CD14-positive monocyte (primary cell): ENCODE data around the gene GAP43. TPM values are rescaled to one million over a fixed set of nuclear protein-coding genes. Genes with fewer than 3 reads are reported as not detected.

Experiments
- DNase-seq, 3 donors: peaks; one replicate each; pipeline ENCODE4 v3.0.0-alpha.2; 2011 to 2022
- H2AFZ ChIP-seq: 2 replicates; pipeline ENCODE4 v1.6.0; 2012; ENCODE audit warnings: mild to moderate bottlenecking, low read depth, low read length, inconsistent platforms; ENCODE audit not compliant: insufficient read depth, poor library complexity, severe bottlenecking
- H3K27ac ChIP-seq, 2 donors: 1 replicate in 1 of 2; 2 replicates in 1 of 2; pipeline ENCODE4 v1.5.1; 2012 to 2013; ENCODE audit warnings: low read length in 2 of 2, control low read depth in 1 of 2, inconsistent platforms in 1 of 2, low read depth in 1 of 2, mild to moderate bottlenecking in 1 of 2
- H3K27me3 ChIP-seq, 2 donors: one replicate each; pipeline versions ENCODE4 v1.6.0 to v1.6.1; 2011 to 2013; ENCODE audit warnings: low read length in 2 of 2; ENCODE audit not compliant: control insufficient read depth in 2 of 2, insufficient read depth in 2 of 2
- H3K36me3 ChIP-seq, 2 donors: replicated peaks in 1 of 2; 1 replicate in 1 of 2; 2 replicates in 1 of 2; pipeline versions ENCODE4 v1.5.1 to v1.6.1; 2012 to 2013; ENCODE audit warnings: low read length in 2 of 2, control low read depth in 1 of 2, inconsistent platforms in 1 of 2, mild to moderate bottlenecking in 1 of 2; ENCODE audit not compliant: insufficient read depth in 2 of 2, control insufficient read depth in 1 of 2
- H3K4me1 ChIP-seq, 2 donors: 1 replicate in 1 of 2; 2 replicates in 1 of 2; pipeline versions ENCODE4 v1.5.1 to v1.6.1; 2012 to 2013; ENCODE audit warnings: low read length in 2 of 2, control low read depth in 1 of 2, inconsistent platforms in 1 of 2, mild to moderate bottlenecking in 1 of 2, moderate library complexity in 1 of 2; ENCODE audit not compliant: insufficient read depth in 2 of 2, control insufficient read depth in 1 of 2
- H3K4me2 ChIP-seq: replicated peaks from 2 replicates; pipeline ENCODE3; 2012; ENCODE audit warnings: low read length, moderate library complexity, mild to moderate bottlenecking; ENCODE audit not compliant: poor library complexity, severe bottlenecking; ENCODE audit errors: extremely low read depth
- H3K4me3 ChIP-seq, 3 experiments: fragments of 200-600 bp in 1 of 3; sonication (generic) in 1 of 3; replicated peaks in 1 of 3; 1 replicate in 2 of 3; 2 replicates in 1 of 3; pipeline ENCODE4 v1.5.1; 2011 to 2013; ENCODE audit warnings: low read length in 3 of 3, mild to moderate bottlenecking in 3 of 3, control low read depth in 2 of 3, low read depth in 2 of 3, inconsistent platforms in 1 of 3, moderate library complexity in 1 of 3
- H3K79me2 ChIP-seq: 2 replicates; pipeline ENCODE4 v1.6.0; 2012; ENCODE audit warnings: mild to moderate bottlenecking, control low read depth, inconsistent platforms, low read length, moderate library complexity; ENCODE audit not compliant: insufficient read depth
- H3K9ac ChIP-seq: 2 replicates; pipeline ENCODE4 v1.6.0; 2017; ENCODE audit warnings: low read length, mild to moderate bottlenecking; ENCODE audit not compliant: insufficient read depth, poor library complexity, severe bottlenecking
- H3K9me3 ChIP-seq, 2 donors: replicated peaks in 1 of 2; 1 replicate in 1 of 2; 2 replicates in 1 of 2; pipeline versions ENCODE4 v1.5.1 to v1.6.1; 2012 to 2013; ENCODE audit warnings: low read length in 2 of 2, control low read depth in 1 of 2; ENCODE audit not compliant: control insufficient read depth in 1 of 2, insufficient read depth in 1 of 2
- H4K20me1 ChIP-seq: 2 replicates; pipeline ENCODE4 v1.6.0; 2012; ENCODE audit warnings: mild to moderate bottlenecking, low read length, control low read depth, moderate library complexity; ENCODE audit not compliant: insufficient read depth
- H3K27ac Mint-ChIP-seq, 7 donors: one replicate each; pipeline ENCODE4 v1.8.0; 2020; ENCODE audit warnings: mild to moderate bottlenecking in 7 of 7, mixed read lengths in 7 of 7, moderate library complexity in 6 of 7, inconsistent platforms in 2 of 7
- H3K27me3 Mint-ChIP-seq, 3 donors: one replicate each; pipeline ENCODE4 v1.8.0; 2021 to 2022; ENCODE audit warnings: low read depth in 3 of 3, mild to moderate bottlenecking in 3 of 3, mixed read lengths in 3 of 3, moderate library complexity in 3 of 3, inconsistent platforms in 1 of 3
- H3K36me3 Mint-ChIP-seq, 2 donors: one replicate each; pipeline ENCODE4 v1.8.0; 2020; ENCODE audit warnings: mixed read lengths in 2 of 2, inconsistent platforms in 1 of 2, mild to moderate bottlenecking in 1 of 2
- H3K4me1 Mint-ChIP-seq: one replicate; pipeline ENCODE4 v1.8.0; 2020; ENCODE audit warnings: mild to moderate bottlenecking, mixed read lengths
- H3K4me3 Mint-ChIP-seq, 2 donors: one replicate each; pipeline ENCODE4 v1.8.0; 2020; ENCODE audit warnings: mild to moderate bottlenecking in 2 of 2, mixed read lengths in 2 of 2, moderate library complexity in 1 of 2
- H3K9me3 Mint-ChIP-seq, 7 donors: one replicate each; pipeline ENCODE4 v1.8.0; 2020 to 2022; ENCODE audit warnings: mixed read lengths in 7 of 7, mild to moderate bottlenecking in 6 of 7, moderate library complexity in 6 of 7, inconsistent platforms in 2 of 7
- WGBS: methylation state at CpG from one replicate; pipeline ENCODE4 v1.1.5; 2013; ENCODE audit warnings: missing lambda C conversion rate; ENCODE audit not compliant: insufficient coverage; 5-methylcytosine and 5-hydroxymethylcytosine counted together
- intact Hi-C, 2 donors: fragments of 100-400 bp; cut with micrococcal nuclease; formaldehyde crosslinking; loops; one replicate each; pipeline versions ENCODE4 v1.15.0 to v1.15.1; 2023
- polyA plus RNA-seq, 3 donors: library from polyadenylated mRNA; depleted of rRNA in 1 of 3; unstranded in 2 of 3; stranded (reverse) in 1 of 3; fragments of 300-500 nt in 2 of 3; fragments of >200 nt in 1 of 3; fragmentation: Illumina TruSeq in 2 of 3; gene quantifications; 1 replicate in 2 of 3; 2 replicates in 1 of 3; pipeline ENCODE4 v1.2.3, GENCODE V29; 2012 to 2021
- TF ChIP-seq, protein P1 (sequence below): fragments of 200-600 bp; IDR thresholded peaks from one replicate; pipeline ENCODE4 v1.8.0; 2022; ENCODE audit warnings: antibody characterized with exemption, mild to moderate bottlenecking

The GAP43 gene
- polyA plus RNA-seq, 3 donors, result not detected

DNA sequence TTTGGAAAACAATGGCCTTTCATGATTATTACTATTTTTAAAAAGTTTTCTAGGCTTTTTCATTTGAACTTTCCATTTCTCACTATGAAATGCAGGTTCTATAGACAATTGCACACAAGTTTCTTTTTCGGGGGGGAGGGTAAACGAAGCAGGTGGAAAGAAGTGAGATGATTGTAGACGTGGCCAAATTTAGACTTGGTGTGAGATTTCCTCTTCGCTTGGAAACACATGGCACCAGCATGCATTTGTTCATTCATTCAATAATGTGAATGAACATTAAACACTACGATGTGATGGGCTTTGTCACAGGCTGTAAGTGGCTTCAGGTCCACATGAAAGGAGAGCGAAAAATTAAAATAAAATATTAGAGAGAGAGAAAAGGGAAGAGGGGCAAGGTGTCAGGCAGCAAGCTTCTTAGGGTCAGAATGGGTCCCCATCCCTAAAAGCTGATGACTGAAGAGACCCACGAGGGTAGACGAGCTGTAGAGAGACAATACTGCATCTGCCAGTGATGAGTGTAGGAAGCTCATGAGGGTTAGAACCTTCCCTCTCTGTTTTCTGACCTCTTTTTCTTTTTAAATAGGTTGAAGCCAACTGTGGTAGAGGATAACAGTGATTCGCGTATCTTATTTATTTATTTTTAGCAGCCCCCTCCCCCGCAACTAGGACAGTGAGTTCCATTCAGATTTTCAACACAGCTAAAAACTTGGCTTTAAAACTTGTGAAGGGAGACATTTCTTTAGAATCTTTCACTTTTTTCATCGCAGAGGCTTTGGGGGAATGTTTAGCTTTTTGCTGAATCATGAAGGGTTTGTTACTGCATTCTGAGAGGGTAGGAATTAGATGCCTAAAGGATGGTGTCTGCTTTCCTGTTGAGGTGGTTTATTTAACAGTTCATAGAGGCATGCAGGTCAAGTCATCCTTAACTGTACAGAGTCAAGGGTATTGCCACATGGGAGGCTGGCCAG, 36.2 kb downstream of the GAP43 start:
- no peak for DNase-seq
- Histone ChIP-seq H3K4me1 (peaks cover 3 to 11% of the 10 kb centered on the region in 2 donors), H3K9ac (peak overlapping the region; percentile 92), H4K20me1 (no peaks in the 10 kb centered on the region), H3K9me3 (no peaks in the 10 kb centered on the region), H2AFZ (peak overlapping the region; percentile 92), H3K4me2 (peak overlapping the region; percentile 87), H3K4me3 (peak overlapping the region in 2 of 3 experiments; percentile 66 to 95), H3K36me3 (no peaks in the 10 kb centered on the region), H3K79me2 (no peaks in the 10 kb centered on the region), H3K27ac (no peak overlapping the region), H3K27me3 (peaks cover 13 to 51% of the 10 kb centered on the region in 2 donors)
- intact Hi-C loops, result no loop called here
- H3K36me3 Mint-ChIP-seq, result no peaks in the 10 kb centered on the region
- TF ChIP-seq, protein P1, sequence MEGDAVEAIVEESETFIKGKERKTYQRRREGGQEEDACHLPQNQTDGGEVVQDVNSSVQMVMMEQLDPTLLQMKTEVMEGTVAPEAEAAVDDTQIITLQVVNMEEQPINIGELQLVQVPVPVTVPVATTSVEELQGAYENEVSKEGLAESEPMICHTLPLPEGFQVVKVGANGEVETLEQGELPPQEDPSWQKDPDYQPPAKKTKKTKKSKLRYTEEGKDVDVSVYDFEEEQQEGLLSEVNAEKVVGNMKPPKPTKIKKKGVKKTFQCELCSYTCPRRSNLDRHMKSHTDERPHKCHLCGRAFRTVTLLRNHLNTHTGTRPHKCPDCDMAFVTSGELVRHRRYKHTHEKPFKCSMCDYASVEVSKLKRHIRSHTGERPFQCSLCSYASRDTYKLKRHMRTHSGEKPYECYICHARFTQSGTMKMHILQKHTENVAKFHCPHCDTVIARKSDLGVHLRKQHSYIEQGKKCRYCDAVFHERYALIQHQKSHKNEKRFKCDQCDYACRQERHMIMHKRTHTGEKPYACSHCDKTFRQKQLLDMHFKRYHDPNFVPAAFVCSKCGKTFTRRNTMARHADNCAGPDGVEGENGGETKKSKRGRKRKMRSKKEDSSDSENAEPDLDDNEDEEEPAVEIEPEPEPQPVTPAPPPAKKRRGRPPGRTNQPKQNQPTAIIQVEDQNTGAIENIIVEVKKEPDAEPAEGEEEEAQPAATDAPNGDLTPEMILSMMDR, result no peak
- WGBS, result 80% methylated on average over 2 of the region's 12 CpGs
- H3K27ac Mint-ChIP-seq, result peak overlapping the region in 1 of 7 donors; percentile 84
- H3K4me3 Mint-ChIP-seq, result peak overlapping the region; percentile 85 to 94
- peaks cover 13% of the 10 kb centered on the region for H3K4me1 Mint-ChIP-seq
- peaks cover 27 to 57% (median 33%) of the 10 kb centered on the region in 3 donors for H3K27me3 Mint-ChIP-seq
- peaks cover 0 to 2% (median 0%) of the 10 kb centered on the region in 7 donors for H3K9me3 Mint-ChIP-seq

- intact Hi-C loops, result no loop called here
- TF ChIP-seq, protein P1, result no peak
- Histone ChIP-seq H3K9me3 (no peaks in the 10 kb centered on the region), H3K9ac (no peak overlapping the region), H4K20me1 (no peaks in the 10 kb centered on the region), H2AFZ (no peak overlapping the region), H3K27me3 (peaks cover 17 to 51% of the 10 kb centered on the region in 2 donors), H3K4me3 (no peak overlapping the region), H3K4me2 (no peak overlapping the region), H3K79me2 (no peaks in the 10 kb centered on the region), H3K4me1 (peaks cover 3 to 11% of the 10 kb centered on the region in 2 donors), H3K27ac (no peak overlapping the region), H3K36me3 (no peaks in the 10 kb centered on the region)
- H3K27ac Mint-ChIP-seq, result no peak overlapping the region
- H3K36me3 Mint-ChIP-seq, result no peaks in the 10 kb centered on the region
- peaks cover 28 to 60% (median 33%) of the 10 kb centered on the region in 3 donors for H3K27me3 Mint-ChIP-seq
- DNase-seq, result no peak
- peaks cover 13% of the 10 kb centered on the region for H3K4me1 Mint-ChIP-seq
- H3K9me3 Mint-ChIP-seq, result peaks cover 0 to 2% (median 0%) of the 10 kb centered on the region in 7 donors
- no peak overlapping the region for H3K4me3 Mint-ChIP-seq
- 100% methylated on average over 2 of the region's 5 CpGs for WGBS
These were observed 37.5 kb downstream of the GAP43 start for GRCh38 chr3:115660646-115661337.
